Dendritic cell treated with granulocyte-macrophage colony-stimulating factor and Interleukin-4, amounts not matched to agents 40 ng/mL and 50 ng/mL, for 4 days (primary cell): ENCODE data around the gene NAT8L.

ENCODE experiments used
- H3K27ac Mint-ChIP-seq: one replicate; pipeline ENCODE4 v1.8.0; 2022; ENCODE audit warnings: mild to moderate bottlenecking, mixed read lengths
- H3K27me3 Mint-ChIP-seq: one replicate; pipeline ENCODE4 v1.8.0; 2022; ENCODE audit warnings: mild to moderate bottlenecking, mixed read lengths
- H3K36me3 Mint-ChIP-seq: one replicate; pipeline ENCODE4 v1.8.0; 2022; ENCODE audit warnings: low read depth, mixed read lengths
- H3K4me1 Mint-ChIP-seq: one replicate; pipeline ENCODE4 v1.8.0; 2022; ENCODE audit warnings: low read depth, mixed read lengths
- H3K4me3 Mint-ChIP-seq: one replicate; pipeline ENCODE4 v1.8.0; 2022; ENCODE audit warnings: mild to moderate bottlenecking, moderate library complexity, mixed read lengths
- H3K9me3 Mint-ChIP-seq: one replicate; pipeline ENCODE4 v1.8.0; 2022; ENCODE audit warnings: mixed read lengths
- intact Hi-C: fragments of 100-400 bp; cut with micrococcal nuclease; formaldehyde crosslinking; loops from one replicate; pipeline ENCODE4 v1.15.0; 2022

The NAT8L gene

GRCh38 chr4:2071912-2072867, 13.1 kb downstream of the NAT8L start:
- Mint-ChIP-seq H3K4me3 (no peak overlapping the region), H3K9me3 (no peaks in the 10 kb centered on the region)

GRCh38 chr4:2072971-2073807, 14.1 kb downstream of the NAT8L start:
- Mint-ChIP-seq H3K36me3 (no peaks in the 10 kb centered on the region), H3K4me3 (no peak overlapping the region), H3K4me1 (no peaks in the 10 kb centered on the region), H3K9me3 (no peaks in the 10 kb centered on the region), H3K27me3 (peaks cover 2% of the 10 kb centered on the region), H3K27ac (no peak overlapping the region)
- intact Hi-C loops = no loop called here

More at GRCh38 chr4:2071912-2072867, 13.1 kb downstream of the NAT8L start:
- intact Hi-C loops = no loop called here
- Mint-ChIP-seq H3K27me3 (peaks cover 2% of the 10 kb centered on the region), H3K36me3 (no peaks in the 10 kb centered on the region), H3K4me1 (no peaks in the 10 kb centered on the region), H3K27ac (no peak overlapping the region)

- no peaks in the 10 kb centered on the region for H3K36me3 Mint-ChIP-seq
- H3K4me1 Mint-ChIP-seq = no peaks in the 10 kb centered on the region
- no peaks in the 10 kb centered on the region for H3K9me3 Mint-ChIP-seq
- no peak overlapping the region for H3K27ac Mint-ChIP-seq
- H3K4me3 Mint-ChIP-seq = no peak overlapping the region
- intact Hi-C loops = no loop called here
- peaks cover 5% of the 10 kb centered on the region for H3K27me3 Mint-ChIP-seq
Measured at GRCh38 chr4:2073808-2074481, 14.8 kb downstream of the NAT8L start.

DNA sequence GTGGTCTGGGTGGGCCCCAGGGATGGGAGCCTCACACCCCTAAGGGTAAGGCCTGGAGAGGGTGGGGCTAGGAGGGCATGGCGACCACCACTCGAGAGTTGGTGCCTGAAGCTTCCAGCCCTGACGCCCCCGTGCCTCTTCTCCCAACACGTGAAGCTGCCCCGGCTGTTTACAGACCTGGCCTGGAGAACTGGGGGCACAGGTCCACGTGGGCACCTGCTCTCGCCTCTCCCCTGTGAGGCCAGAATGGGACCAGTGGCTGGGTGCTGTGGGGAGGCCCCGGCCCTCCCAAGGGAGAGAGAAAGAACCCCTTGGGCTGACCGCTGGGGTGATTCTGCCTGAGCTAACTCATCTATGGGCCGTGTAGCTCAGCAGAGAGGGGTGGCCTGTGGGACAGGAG, 15.5 kb downstream of the NAT8L start:
- Mint-ChIP-seq H3K36me3 (no peaks in the 10 kb centered on the region), H3K27me3 (peaks cover 5% of the 10 kb centered on the region), H3K4me3 (no peak overlapping the region), H3K9me3 (no peaks in the 10 kb centered on the region), H3K27ac (no peak overlapping the region), H3K4me1 (no peaks in the 10 kb centered on the region)
- intact Hi-C loops = no loop called here

- Mint-ChIP-seq H3K4me3 (no peak overlapping the region), H3K27ac (no peak overlapping the region), H3K9me3 (no peaks in the 10 kb centered on the region), H3K36me3 (no peaks in the 10 kb centered on the region), H3K4me1 (no peaks in the 10 kb centered on the region), H3K27me3 (peaks cover 3% of the 10 kb centered on the region)
- intact Hi-C loops = no loop called here
Measured at GRCh38 chr4:2075171-2075986, 16.3 kb downstream of the NAT8L start.

DNA sequence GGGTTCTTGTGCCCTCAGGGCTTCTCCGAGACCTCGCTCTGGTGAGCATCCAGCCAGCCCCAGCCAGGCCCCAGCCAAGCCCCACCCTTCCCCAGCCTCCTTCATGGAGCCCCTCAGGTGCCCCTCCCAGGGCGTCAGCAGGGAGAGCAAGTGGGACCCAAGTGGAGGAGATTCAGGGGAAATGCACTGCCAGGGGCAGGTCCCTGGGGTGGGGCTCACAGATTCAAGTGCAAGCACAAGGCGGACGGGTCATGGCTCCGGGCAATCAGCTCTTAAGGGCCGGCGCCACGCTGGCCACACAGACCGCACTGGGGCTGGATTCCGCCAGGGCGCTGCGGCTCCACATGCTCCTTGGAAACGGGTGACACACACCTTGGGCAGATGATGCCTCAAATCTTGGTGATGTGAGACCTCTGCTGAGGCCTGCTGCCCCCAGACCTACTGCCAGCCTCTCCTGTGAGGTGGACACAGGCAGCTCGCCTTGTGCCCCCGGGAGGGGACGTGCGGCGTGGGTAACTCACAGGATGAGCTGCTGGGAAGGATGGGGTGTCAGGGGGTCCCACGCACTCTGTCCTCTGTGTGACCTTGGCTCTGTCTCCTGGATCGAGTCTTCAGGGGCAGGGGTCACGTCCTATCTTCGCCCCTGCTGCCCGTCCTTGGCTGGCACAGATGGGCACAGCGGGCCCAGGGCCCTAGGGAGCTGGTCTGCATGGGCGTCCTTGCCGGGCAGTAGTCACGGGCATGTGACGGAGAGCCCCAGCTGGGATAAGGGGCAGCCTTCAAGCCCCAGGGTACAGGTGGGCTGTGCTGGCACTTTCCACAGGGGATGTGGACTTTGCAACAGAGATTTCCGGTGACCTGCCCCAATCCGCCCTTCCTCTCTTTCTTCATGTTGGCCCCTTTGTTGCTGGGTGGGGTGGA, 17.1 kb downstream of the NAT8L start:
- Mint-ChIP-seq H3K36me3 (no peaks in the 10 kb centered on the region), H3K4me1 (no peaks in the 10 kb centered on the region), H3K9me3 (no peaks in the 10 kb centered on the region), H3K27ac (no peak overlapping the region), H3K4me3 (no peak overlapping the region), H3K27me3 (peaks cover 3% of the 10 kb centered on the region)
- intact Hi-C loops = no loop called here

- Mint-ChIP-seq H3K9me3 (no peaks in the 10 kb centered on the region), H3K36me3 (no peaks in the 10 kb centered on the region), H3K4me3 (no peak overlapping the region), H3K4me1 (no peaks in the 10 kb centered on the region), H3K27ac (no peak overlapping the region), H3K27me3 (peaks cover 8% of the 10 kb centered on the region)
- intact Hi-C loops = no loop called here
Measured at GRCh38 chr4:2076908-2077536, 17.9 kb downstream of the NAT8L start.

DNA sequence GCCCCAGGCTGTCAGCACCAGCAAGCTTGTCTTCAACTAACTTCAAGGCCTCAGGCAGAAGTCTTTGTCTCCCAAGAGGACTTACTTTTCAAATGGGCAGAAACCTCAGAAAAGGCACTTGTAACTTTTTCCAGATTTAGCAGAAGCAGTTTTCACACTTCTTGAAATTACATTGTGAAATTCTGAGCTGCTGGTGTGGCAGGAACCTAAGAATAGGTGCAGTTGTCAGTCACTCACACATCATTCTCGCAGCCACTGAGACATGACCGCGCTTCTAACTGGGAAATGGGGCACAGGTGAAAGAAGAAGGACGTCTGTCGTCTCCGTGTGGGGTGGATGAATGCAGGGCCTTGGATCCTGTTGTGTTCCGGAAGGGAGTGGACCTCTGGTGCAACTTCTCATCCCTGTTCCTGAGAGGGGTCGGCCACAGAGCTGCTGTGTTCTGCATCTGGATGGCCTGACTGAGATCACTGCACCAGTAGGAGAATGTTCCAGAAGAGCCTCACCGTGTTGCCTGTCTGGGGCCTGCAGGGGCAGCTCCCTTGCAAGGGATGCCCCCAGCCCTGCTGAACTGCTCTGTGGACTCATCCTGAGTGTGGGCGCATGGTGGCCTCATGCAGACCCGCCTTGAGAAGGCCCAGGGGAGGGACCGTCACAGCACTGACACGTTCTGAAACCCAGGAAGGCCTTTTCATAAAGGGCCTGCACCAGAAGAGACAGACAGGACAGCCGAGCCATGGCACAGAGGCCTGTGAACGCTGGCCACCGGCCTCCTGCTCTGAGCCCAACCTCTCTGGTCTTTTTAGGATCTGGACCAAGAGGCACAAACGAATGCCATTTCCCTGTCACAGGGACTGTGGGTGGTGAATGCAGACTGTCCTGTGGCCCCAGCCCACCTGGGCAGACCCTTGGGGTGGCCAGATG, 18.7 kb downstream of the NAT8L start:
- Mint-ChIP-seq H3K36me3 (no peaks in the 10 kb centered on the region), H3K27me3 (peaks cover 11% of the 10 kb centered on the region), H3K4me1 (no peaks in the 10 kb centered on the region), H3K9me3 (no peaks in the 10 kb centered on the region), H3K4me3 (no peak overlapping the region), H3K27ac (no peak overlapping the region)
- intact Hi-C loops = no loop called here

GRCh38 chr4:2078584-2078983, 19.5 kb downstream of the NAT8L start:
- Mint-ChIP-seq H3K27me3 (peaks cover 17% of the 10 kb centered on the region), H3K36me3 (no peaks in the 10 kb centered on the region), H3K9me3 (no peaks in the 10 kb centered on the region), H3K27ac (no peak overlapping the region), H3K4me3 (no peak overlapping the region), H3K4me1 (no peaks in the 10 kb centered on the region)
- intact Hi-C loops = no loop called here

DNA sequence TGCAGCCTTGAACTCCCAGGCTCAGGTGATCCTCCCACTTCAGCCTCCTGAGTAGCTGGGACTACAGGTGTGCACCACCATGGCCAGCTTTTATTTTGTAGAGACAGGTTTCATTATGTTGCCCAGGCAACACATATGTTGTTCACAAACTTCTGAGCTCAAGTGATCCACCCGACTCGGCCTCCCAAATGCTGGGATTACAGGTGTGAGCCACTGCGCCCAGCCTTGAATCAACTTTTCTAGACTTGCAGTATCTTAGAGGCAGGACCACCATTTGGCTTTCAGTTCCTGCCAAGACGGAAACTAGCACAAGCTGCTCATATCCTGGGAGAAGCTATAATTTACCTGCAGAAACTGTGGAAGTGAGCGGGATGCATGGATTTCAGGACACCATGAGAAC, 19.9 kb downstream of the NAT8L start:
- intact Hi-C loops = no loop called here
- Mint-ChIP-seq H3K4me1 (no peaks in the 10 kb centered on the region), H3K36me3 (no peaks in the 10 kb centered on the region), H3K9me3 (no peaks in the 10 kb centered on the region), H3K27me3 (peaks cover 19% of the 10 kb centered on the region), H3K27ac (no peak overlapping the region), H3K4me3 (no peak overlapping the region)

DNA sequence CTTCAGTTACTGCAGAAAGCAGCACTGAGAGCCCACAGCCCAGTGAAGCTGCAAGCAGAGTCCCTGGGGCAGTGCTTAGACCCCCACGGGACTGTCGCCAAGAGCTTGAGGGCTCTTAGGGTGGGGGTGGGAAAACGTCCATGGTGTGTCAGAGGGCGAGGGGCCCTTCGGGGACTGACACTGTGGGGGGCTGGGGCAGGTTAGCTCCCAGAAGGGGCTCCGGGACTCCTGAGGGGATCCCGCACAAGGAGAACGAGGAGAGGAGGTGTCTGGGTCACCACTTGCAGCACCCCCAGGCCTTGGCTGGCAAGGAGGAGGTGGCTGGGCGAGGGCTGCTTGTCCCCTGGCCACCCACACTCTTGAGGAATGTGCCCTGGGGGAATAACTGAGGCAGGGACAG, 20.8 kb downstream of the NAT8L start:
- intact Hi-C loops = no loop called here
- Mint-ChIP-seq H3K36me3 (no peaks in the 10 kb centered on the region), H3K9me3 (no peaks in the 10 kb centered on the region), H3K4me1 (no peaks in the 10 kb centered on the region), H3K4me3 (no peak overlapping the region), H3K27ac (no peak overlapping the region), H3K27me3 (peaks cover 26% of the 10 kb centered on the region)
